Neural crest cell (in vitro differentiated cells): Measurements from ENCODE around the gene INMT. TPM values are rescaled to one million over a fixed set of nuclear protein-coding genes. Genes with fewer than 3 reads are reported as not detected.
"Not testable (repeated sequence)": the region's sequence is repeated elsewhere in the genome, so short reads cannot be mapped to it uniquely, and the experiment has no call there.

Experiments used
- DNase-seq: peaks from one replicate; pipeline ENCODE4 v3.0.0; 2021; ENCODE audit warnings: low read depth, mixed read lengths, low spot score
- H3K27ac Mint-ChIP-seq: one replicate; pipeline ENCODE4 v1.8.0; 2021; ENCODE audit warnings: mild to moderate bottlenecking, mixed read lengths; ENCODE audit not compliant: unreplicated experiment
- H3K27me3 Mint-ChIP-seq: 2 replicates; pipeline ENCODE4 v1.8.0; 2021; ENCODE audit warnings: low read depth, mild to moderate bottlenecking, mixed read lengths
- H3K36me3 Mint-ChIP-seq: 2 replicates; pipeline ENCODE4 v1.8.0; 2021; ENCODE audit warnings: low read depth, mild to moderate bottlenecking, mixed read lengths
- H3K4me1 Mint-ChIP-seq: 2 replicates; pipeline ENCODE4 v1.8.0; 2021; ENCODE audit warnings: mixed read lengths
- H3K4me3 Mint-ChIP-seq: one replicate; pipeline ENCODE4 v1.8.0; 2021; ENCODE audit warnings: mild to moderate bottlenecking, mixed read lengths
- H3K9me3 Mint-ChIP-seq: 2 replicates; pipeline ENCODE4 v1.8.0; 2021; ENCODE audit warnings: mixed read lengths
- CTCF ChIP-seq: fragments of 200-600 bp; sonication (generic); conservative IDR thresholded peaks from 2 replicates; pipeline ENCODE4 v1.5.0; 2021; ENCODE audit warnings: antibody characterized with exemption, mild to moderate bottlenecking
- total RNA-seq: library from RNA; stranded (reverse); gene quantifications from 2 replicates; pipeline ENCODE4 v1.2.1, GENCODE V29; 2021

Gene INMT
- total RNA-seq, 1 donor from 2014 or later, result 0.77 TPM

GRCh38 chr7:30709549-30709948 lies 42.4 kb upstream of the INMT start:
- Mint-ChIP-seq H3K4me1 (peaks cover 3% of the 10 kb centered on the region), H3K27me3 (peaks cover 2% of the 10 kb centered on the region), H3K9me3 (no peaks in the 10 kb centered on the region), H3K36me3 (no peaks in the 10 kb centered on the region), H3K4me3 (no peak overlapping the region), H3K27ac (no peak overlapping the region)
- no peak for TF ChIP-seq CTCF
- no peak for DNase-seq

GRCh38 chr7:30710669-30711068 lies 41.3 kb upstream of the INMT start:
- DNase-seq, result no peak
- Mint-ChIP-seq H3K9me3 (peaks cover 7% of the 10 kb centered on the region), H3K36me3 (no peaks in the 10 kb centered on the region), H3K27me3 (peaks cover 3% of the 10 kb centered on the region), H3K4me3 (no peak overlapping the region), H3K4me1 (peaks cover 3% of the 10 kb centered on the region), H3K27ac (no peak overlapping the region)
- TF ChIP-seq CTCF, result no peak

GRCh38 chr7:30713392-30713791 lies 38.5 kb upstream of the INMT start:
- Mint-ChIP-seq H3K27me3 (peaks cover 7% of the 10 kb centered on the region), H3K27ac (no peak overlapping the region), H3K4me3 (no peak overlapping the region), H3K4me1 (no peaks in the 10 kb centered on the region), H3K36me3 (peaks cover 10% of the 10 kb centered on the region), H3K9me3 (peaks cover 19% of the 10 kb centered on the region)
- DNase-seq, result no peak
- TF ChIP-seq CTCF, result no peak

GRCh38 chr7:30714129-30714528 lies 37.8 kb upstream of the INMT start:
- Mint-ChIP-seq H3K4me1 (no peaks in the 10 kb centered on the region), H3K4me3 (no peak overlapping the region), H3K27ac (no peak overlapping the region), H3K36me3 (peaks cover 12% of the 10 kb centered on the region), H3K27me3 (peaks cover 7% of the 10 kb centered on the region), H3K9me3 (peaks cover 23% of the 10 kb centered on the region)
- DNase-seq, result no peak
- TF ChIP-seq CTCF, result no peak

DNA sequence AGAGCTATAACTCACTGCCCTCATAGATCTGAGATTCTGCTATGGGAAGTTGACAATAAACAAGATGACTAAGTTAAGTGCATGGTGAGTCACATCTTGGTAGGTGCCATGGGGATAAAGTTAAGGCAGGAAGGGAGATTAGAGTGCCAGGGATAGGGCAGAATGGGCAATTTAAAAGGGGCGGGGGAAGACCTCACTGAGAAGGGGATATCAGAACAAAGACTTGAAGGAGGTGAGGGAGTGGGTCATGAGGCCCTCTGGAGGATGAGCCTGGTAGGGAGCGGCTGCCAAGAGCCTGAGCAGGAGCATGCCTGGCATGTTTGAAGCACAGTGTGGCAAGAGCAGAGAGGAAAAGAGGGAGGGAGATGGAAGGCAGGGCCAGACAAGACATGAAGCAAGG lies 34.8 kb upstream of the INMT start:
- Mint-ChIP-seq H3K36me3 (peaks cover 18% of the 10 kb centered on the region), H3K4me3 (no peak overlapping the region), H3K9me3 (peaks cover 30% of the 10 kb centered on the region), H3K4me1 (no peaks in the 10 kb centered on the region), H3K27me3 (peaks cover 9% of the 10 kb centered on the region), H3K27ac (no peak overlapping the region)
- no peak for TF ChIP-seq CTCF
- no peak for DNase-seq

GRCh38 chr7:30719434-30719833 lies 32.5 kb upstream of the INMT start:
- not testable (repeated sequence) for H3K27ac Mint-ChIP-seq, DNase-seq, H3K4me1 Mint-ChIP-seq, H3K4me3 Mint-ChIP-seq, H3K27me3 Mint-ChIP-seq
- Mint-ChIP-seq H3K9me3 (peaks cover 30% of the 10 kb centered on the region), H3K36me3 (peaks cover 18% of the 10 kb centered on the region)
